ENCODE measurements around the gene APPBP2.

- TF ChIP-seq CTCF (IDR thresholded peaks at IDR 0.05): no peak
- no peak for TF ChIP-seq EP300 (IDR thresholded peaks at IDR 0.05)
Measured at GRCh38 chr17:60508384-60508980, 17.6 kb downstream of the APPBP2 start.
